Muscle layer of duodenum (tissue), 2 donors: ENCODE results near the gene PNLIPRP1.

Experiments
- H3K27ac ChIP-seq: one replicate; pipeline ENCODE4 v1.7.0; 2013; ENCODE audit warnings: mild to moderate bottlenecking, low read length
- H3K27me3 ChIP-seq: one replicate; pipeline ENCODE4 v1.7.0; 2013; ENCODE audit warnings: low read depth, mild to moderate bottlenecking, control low read depth, low read length
- H3K36me3 ChIP-seq, 2 donors: one replicate each; pipeline ENCODE4 v1.7.0; 2013; ENCODE audit warnings: low read length in 2 of 2, control low read depth in 1 of 2, mild to moderate bottlenecking in 1 of 2; ENCODE audit not compliant: insufficient read depth in 2 of 2, control insufficient read depth in 1 of 2
- H3K4me1 ChIP-seq, 2 donors: one replicate each; pipeline ENCODE4 v1.7.0; 2013; ENCODE audit warnings: low read length in 2 of 2, mild to moderate bottlenecking in 2 of 2, control low read depth in 1 of 2, moderate library complexity in 1 of 2; ENCODE audit not compliant: insufficient read depth in 2 of 2, control insufficient read depth in 1 of 2
- H3K4me3 ChIP-seq, 2 donors: one replicate each; pipeline ENCODE4 v1.7.0; 2013; ENCODE audit warnings: low read length in 2 of 2, low read depth in 1 of 2, mild to moderate bottlenecking in 1 of 2
- H3K9me3 ChIP-seq, 2 donors: one replicate each; pipeline ENCODE4 v1.7.0; 2013; ENCODE audit warnings: low read length in 2 of 2, control low read depth in 1 of 2, mild to moderate bottlenecking in 1 of 2; ENCODE audit not compliant: control insufficient read depth in 1 of 2
- donor health status: healthy.

Gene PNLIPRP1

DNA sequence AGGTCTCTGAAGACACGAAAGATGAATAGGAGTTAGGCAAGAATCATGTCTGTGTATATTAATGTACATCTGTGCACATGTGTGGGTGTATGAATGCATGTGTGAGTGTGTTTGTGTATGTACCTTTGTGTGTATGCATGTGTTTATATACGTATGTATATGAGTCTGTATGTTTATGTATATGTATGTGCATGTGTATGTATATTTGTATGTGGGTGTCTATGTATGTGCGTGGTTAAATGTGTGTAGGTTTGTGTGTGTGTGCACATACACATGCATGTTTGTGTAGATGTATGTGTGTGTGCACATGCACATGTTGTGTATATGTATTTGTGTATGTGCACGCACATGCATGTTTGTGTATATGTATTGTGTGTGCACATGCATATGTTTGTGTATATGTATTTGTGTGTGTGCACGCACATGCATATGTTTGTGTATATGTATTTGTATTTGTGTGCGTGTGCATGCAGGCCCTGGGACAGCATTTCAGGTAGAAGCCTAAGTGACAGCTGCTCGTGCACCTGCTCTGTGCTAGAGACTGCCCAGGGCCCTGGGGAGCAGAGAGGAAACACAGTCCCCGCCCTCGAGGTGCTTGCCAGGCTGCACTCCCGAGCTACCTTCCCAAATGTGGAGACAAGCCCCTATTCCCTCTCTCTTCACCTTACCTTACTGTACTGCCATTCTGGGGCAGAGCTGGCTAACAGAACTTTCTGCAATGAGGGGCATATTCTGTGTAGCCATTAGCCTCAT, 12.1 kb downstream of the PNLIPRP1 start:
- H3K36me3 ChIP-seq, result no peaks in the 10 kb centered on the region
- no peak overlapping the region for H3K4me3 ChIP-seq
- H3K27ac ChIP-seq, result no peak overlapping the region
- H3K4me1 ChIP-seq, result no peaks in the 10 kb centered on the region
- H3K27me3 ChIP-seq, result no peaks in the 10 kb centered on the region
- no peaks in the 10 kb centered on the region for H3K9me3 ChIP-seq

- no peaks in the 10 kb centered on the region for H3K36me3 ChIP-seq
- H3K4me1 ChIP-seq, result no peaks in the 10 kb centered on the region
- no peaks in the 10 kb centered on the region for H3K27me3 ChIP-seq
- H3K27ac ChIP-seq, result no peak overlapping the region
- H3K4me3 ChIP-seq, result no peak overlapping the region
- H3K9me3 ChIP-seq, result no peaks in the 10 kb centered on the region
These were observed 15.3 kb downstream of the PNLIPRP1 start for GRCh38 chr10:116606061-116606483.

- Histone ChIP-seq H3K27ac (no peak overlapping the region), H3K27me3 (no peaks in the 10 kb centered on the region), H3K9me3 (no peaks in the 10 kb centered on the region), H3K36me3 (no peaks in the 10 kb centered on the region), H3K4me1 (no peaks in the 10 kb centered on the region), H3K4me3 (no peak overlapping the region)
These were observed 16.6 kb downstream of the PNLIPRP1 start for GRCh38 chr10:116607336-116607735.

DNA sequence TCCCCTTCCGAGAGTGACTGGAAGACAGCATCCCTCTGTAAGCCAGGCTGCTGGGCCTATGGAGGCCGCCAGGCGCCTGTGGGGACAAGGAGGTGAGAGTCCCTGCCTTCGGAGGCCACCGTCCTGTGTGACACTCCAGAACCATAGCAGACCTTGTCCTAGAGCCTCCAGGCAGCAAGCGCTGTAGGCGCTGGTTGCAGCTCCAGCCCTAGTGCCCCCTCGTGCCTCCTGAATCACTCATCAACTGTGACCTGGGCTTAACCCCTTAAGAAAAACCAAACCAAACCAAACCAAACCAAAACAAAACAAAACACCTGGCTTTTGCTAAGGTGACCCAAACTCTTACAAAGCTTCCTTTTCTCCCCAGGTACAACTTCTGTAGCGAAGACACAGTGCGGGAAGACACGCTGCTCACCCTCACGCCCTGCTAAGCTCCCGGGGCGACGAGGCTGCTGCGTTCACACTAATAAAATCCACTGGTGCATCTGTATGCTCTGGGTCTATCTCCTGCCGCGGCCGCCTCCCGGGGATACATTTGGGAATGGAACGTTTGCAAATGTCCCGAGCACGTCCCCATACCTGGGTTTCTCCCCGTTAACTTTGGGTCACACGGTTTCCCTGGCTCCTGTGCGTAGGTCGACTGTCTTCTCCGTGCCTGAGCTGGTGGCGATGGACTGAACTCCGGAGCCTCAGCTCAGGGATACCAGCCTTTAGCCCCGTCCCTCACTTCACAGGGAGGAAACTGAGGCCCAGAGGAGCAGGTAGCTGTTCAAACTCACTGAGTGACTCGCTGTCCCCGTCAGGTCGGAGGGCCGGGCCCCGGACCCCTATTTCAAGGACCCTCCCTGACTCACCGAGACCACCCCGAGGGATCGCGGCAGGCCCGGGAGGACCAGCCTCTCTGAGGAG, 18.2 kb downstream of the PNLIPRP1 start:
- Histone ChIP-seq H3K4me3 (peak overlapping the region; percentile 55 to 60), H3K36me3 (no peaks in the 10 kb centered on the region), H3K27me3 (no peaks in the 10 kb centered on the region), H3K9me3 (no peaks in the 10 kb centered on the region), H3K27ac (no peak overlapping the region), H3K4me1 (no peaks in the 10 kb centered on the region)

DNA sequence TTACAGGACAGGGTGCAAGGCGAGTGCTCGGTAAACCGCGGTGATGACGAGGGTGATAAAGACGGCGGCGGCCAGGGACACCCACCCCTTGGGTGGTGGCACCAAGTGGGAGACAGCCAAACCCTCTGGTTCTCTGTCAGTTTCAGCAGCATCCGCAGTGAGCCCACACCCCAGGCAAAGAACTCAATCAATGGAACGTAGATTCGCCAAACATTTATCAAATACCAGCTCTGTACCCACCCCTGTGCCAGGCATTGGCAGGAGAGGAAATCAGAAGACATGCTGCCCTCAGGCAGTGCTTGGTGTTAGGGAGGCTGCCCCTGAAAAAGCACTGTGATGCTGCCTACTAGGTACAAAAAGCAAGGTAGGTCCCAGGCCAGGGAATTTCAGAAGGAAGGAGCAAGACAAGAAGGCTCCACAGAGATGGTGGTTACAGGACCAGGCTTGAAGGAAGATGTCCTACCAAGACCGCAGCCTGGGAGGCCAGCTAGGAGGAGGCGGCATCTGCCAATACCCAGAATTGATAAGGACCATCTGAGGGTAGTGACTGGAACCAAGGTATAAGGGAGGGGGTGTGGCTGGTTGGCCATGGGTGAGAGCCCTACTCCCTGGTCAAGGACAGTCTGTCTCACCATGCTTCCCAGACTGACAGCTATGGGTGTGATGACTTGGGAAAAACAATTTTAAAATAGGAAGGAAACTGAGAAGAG, 19.8 kb downstream of the PNLIPRP1 start:
- Histone ChIP-seq H3K36me3 (no peaks in the 10 kb centered on the region), H3K4me1 (no peaks in the 10 kb centered on the region), H3K27ac (no peak overlapping the region)

GRCh38 chr10:116611153-116611545, 20.4 kb downstream of the PNLIPRP1 start:
- no peaks in the 10 kb centered on the region for H3K9me3 ChIP-seq
- H3K4me1 ChIP-seq, result no peaks in the 10 kb centered on the region
- H3K4me3 ChIP-seq, result no peak overlapping the region
- no peaks in the 10 kb centered on the region for H3K27me3 ChIP-seq
- H3K36me3 ChIP-seq, result no peaks in the 10 kb centered on the region
- H3K27ac ChIP-seq, result no peak overlapping the region

More for the DNA sequence above, 19.8 kb downstream of the PNLIPRP1 start:
- Histone ChIP-seq H3K9me3 (no peaks in the 10 kb centered on the region), H3K4me3 (no peak overlapping the region), H3K27me3 (no peaks in the 10 kb centered on the region)

DNA sequence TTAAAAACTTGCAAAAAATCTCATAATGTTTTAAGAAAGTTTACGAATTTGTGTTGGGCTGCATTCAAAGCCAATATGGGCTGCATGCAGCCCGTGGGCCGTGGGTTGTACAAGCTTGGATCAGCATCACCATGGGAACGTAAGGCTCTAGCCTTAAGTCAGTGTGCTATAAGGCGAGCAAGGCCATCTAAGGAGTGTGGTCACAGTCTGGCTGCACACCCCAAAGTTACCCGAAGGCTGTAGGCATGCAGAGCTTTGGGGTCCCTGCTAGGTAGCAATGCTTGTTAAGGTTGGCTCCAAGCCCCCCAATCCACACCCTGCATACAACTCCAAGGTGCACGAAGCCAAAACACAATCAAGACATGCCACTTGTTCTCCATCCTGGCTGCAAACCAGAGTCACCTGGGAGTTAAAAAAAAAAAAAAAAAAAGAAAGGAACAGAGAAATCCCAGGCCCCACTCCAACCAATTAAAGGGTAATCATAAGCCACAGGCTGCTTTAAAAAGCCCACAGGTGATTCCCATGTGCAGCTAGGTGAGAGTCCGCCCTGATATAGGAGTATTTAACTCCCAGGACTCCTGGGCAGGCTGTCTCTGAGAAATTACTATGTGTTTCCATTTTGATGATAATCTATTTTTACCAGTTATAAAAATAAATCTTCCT, 21.5 kb downstream of the PNLIPRP1 start:
- H3K4me1 ChIP-seq, result no peaks in the 10 kb centered on the region
- H3K4me3 ChIP-seq, result no peak overlapping the region
- H3K27ac ChIP-seq, result no peak overlapping the region
- H3K27me3 ChIP-seq, result no peaks in the 10 kb centered on the region
- no peaks in the 10 kb centered on the region for H3K36me3 ChIP-seq
- H3K9me3 ChIP-seq, result no peaks in the 10 kb centered on the region

DNA sequence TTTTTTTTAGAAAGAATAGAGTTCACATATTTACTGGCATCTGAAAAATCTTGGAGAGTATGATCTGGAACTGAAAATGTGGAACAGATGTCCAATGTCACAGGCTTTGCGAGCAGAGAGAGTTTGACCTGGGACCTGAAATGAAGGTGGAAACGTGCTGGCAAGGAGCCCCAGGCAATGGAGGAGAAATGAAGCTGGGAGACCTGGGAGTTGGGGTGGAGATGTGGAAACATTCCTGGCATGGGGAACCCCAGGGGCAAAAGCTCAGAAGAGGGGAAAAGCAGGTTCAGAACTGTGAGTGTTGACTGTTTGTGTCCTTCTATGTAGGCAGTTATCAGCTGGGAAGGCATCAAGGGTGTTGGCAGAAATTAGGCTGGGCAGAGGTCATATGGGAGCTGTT, 22.7 kb downstream of the PNLIPRP1 start:
- H3K4me1 ChIP-seq, result no peaks in the 10 kb centered on the region
- no peaks in the 10 kb centered on the region for H3K36me3 ChIP-seq
- no peak overlapping the region for H3K4me3 ChIP-seq
- no peaks in the 10 kb centered on the region for H3K9me3 ChIP-seq
- H3K27ac ChIP-seq, result no peak overlapping the region
- H3K27me3 ChIP-seq, result no peaks in the 10 kb centered on the region

DNA sequence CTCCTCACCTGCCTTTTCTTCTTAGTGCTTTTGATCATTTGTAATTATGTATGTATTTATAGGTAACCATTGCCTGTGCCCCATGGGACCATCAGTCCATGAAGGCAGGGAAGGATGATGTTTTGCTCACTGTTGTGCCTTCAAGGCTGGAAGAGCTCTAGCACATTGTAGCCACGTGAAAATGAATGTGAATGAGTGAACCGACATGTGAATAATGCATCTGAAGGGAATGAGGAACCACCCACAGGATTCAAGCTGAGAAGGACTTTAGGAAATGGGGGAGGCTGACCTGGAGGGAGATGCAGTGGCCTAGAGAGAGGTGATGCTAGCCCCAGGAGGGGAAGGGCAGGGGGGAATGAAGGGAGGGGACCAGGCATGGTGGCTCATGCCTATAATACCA, 24.0 kb downstream of the PNLIPRP1 start:
- Histone ChIP-seq H3K27ac (no peak overlapping the region), H3K27me3 (no peaks in the 10 kb centered on the region), H3K4me1 (no peaks in the 10 kb centered on the region), H3K4me3 (no peak overlapping the region), H3K9me3 (no peaks in the 10 kb centered on the region), H3K36me3 (no peaks in the 10 kb centered on the region)

DNA sequence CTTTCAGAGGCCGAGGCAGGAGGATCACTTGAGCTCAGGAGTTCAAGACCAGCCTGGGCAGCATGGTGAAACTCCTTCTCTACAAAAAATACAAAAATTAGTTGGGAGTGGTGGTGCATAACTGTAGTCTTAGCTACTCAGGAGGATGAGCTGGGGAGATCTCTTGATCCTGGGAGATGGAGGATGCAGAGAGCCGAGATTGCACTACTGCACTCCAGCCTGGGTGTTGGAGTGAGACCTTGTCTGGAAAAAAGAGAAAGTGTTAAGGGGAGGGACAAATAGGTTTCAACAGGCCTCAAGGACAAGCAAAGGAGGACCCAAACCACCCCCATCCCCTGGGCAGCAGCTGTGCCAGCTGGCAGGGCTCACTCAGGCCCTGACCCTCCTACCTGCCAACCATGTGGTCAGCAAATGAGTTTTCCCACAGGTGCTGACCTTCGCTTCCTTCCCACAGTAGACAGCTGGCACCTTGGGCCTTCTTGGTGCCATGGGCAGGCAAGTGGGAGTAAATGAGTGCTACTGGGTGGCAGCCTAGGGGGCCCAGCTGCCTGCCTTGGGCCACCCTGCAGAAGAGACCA, 24.5 kb downstream of the PNLIPRP1 start:
- no peak overlapping the region for H3K4me3 ChIP-seq
- H3K36me3 ChIP-seq, result no peaks in the 10 kb centered on the region
- H3K4me1 ChIP-seq, result no peaks in the 10 kb centered on the region
- no peak overlapping the region for H3K27ac ChIP-seq
- H3K9me3 ChIP-seq, result no peaks in the 10 kb centered on the region
- no peaks in the 10 kb centered on the region for H3K27me3 ChIP-seq
